BJ (cell line): ENCODE data around the gene MKX. TPM values are rescaled to one million over a fixed set of nuclear protein-coding genes. Genes with fewer than 3 reads are reported as not detected.

Experiments used
- CTCF ChIA-PET: fragments of 350-600 bp; formaldehyde crosslinking; extraction: SDS; loops from one replicate; lab custom pipeline; 2021; ENCODE audit warnings: antibody characterized with exemption, inconsistent platforms; lab: Yijun Ruan, JAX
- POLR2A ChIA-PET: fragments of 300-600 bp; sonication (Branson Sonifier 250); formaldehyde crosslinking; extraction: SDS; loops from one replicate; lab custom pipeline; 2021; ENCODE audit warnings: antibody characterized with exemption; lab: Charles Lee
- DNase-seq: peaks from one replicate; pipeline ENCODE4 v3.0.0-alpha.2; 2011; ENCODE audit warnings: low read depth
- H3K27me3 ChIP-seq: 2 replicates; pipeline ENCODE4 v1.6.0; 2011; ENCODE audit warnings: low read length; ENCODE audit not compliant: control insufficient read depth, insufficient read depth
- H3K36me3 ChIP-seq: 2 replicates; pipeline ENCODE4 v1.5.1; 2011; ENCODE audit warnings: low read length; ENCODE audit not compliant: control insufficient read depth, insufficient read depth
- H3K4me3 ChIP-seq: 2 replicates; pipeline ENCODE4 v1.5.1; 2011; ENCODE audit warnings: low read depth, mild to moderate bottlenecking, control low read depth, low read length
- polyA plus RNA-seq: library from polyadenylated mRNA; depleted of rRNA; stranded (reverse); fragments of >200 nt; gene quantifications from 2 replicates; pipeline ENCODE4 v1.2.3, GENCODE V29; 2011
- TF ChIP-seq, protein P1 (sequence below): IDR thresholded peaks from 2 replicates; pipeline ENCODE4 v1.5.1; 2011; ENCODE audit warnings: low read depth, mild to moderate bottlenecking, control low read depth, inconsistent platforms, low read length, moderate library complexity; ENCODE audit not compliant: insufficient read depth

MKX gene
- polyA plus RNA-seq, 1 experiment = 68.1 TPM

DNA sequence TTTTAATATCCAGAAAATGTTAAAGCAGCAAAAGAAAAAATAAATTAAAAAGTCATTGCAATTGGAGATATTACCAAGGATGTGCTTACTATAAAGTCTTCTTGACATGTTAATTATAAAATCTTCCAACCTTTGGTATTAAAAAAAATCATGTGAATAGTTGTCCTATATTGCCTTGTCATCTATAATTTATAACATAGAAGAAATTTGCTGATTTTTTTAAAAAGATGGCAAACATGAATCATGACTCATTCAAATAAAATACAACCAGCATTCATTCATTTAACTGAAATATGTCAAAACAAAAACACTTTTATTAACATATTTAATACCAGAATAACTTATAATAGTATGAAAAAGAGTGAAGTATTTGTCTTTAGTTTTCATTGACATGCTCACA lies 72.6 kb downstream of the MKX start:
- ChIA-PET POLR2A (no interaction called here), CTCF (interaction anchor here (0.7 kb wide), 1 partner anchor 20 kb away, joined by 3 read pairs; no protein-coding TSS in a partner anchor)
- TF ChIP-seq, protein P1, sequence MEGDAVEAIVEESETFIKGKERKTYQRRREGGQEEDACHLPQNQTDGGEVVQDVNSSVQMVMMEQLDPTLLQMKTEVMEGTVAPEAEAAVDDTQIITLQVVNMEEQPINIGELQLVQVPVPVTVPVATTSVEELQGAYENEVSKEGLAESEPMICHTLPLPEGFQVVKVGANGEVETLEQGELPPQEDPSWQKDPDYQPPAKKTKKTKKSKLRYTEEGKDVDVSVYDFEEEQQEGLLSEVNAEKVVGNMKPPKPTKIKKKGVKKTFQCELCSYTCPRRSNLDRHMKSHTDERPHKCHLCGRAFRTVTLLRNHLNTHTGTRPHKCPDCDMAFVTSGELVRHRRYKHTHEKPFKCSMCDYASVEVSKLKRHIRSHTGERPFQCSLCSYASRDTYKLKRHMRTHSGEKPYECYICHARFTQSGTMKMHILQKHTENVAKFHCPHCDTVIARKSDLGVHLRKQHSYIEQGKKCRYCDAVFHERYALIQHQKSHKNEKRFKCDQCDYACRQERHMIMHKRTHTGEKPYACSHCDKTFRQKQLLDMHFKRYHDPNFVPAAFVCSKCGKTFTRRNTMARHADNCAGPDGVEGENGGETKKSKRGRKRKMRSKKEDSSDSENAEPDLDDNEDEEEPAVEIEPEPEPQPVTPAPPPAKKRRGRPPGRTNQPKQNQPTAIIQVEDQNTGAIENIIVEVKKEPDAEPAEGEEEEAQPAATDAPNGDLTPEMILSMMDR = no peak

GRCh38 chr10:27671821-27672220 lies 73.8 kb downstream of the MKX start:
- Histone ChIP-seq H3K4me3 (no peak overlapping the region), H3K27me3 (no peaks in the 10 kb centered on the region), H3K36me3 (peaks cover 8% of the 10 kb centered on the region)
- POLR2A ChIA-PET = no interaction called here
- DNase-seq = no peak
- TF ChIP-seq, protein P1 = no peak
- CTCF ChIA-PET = no interaction called here

More for the DNA sequence above, 72.6 kb downstream of the MKX start:
- Histone ChIP-seq H3K27me3 (no peaks in the 10 kb centered on the region), H3K36me3 (peaks cover 10% of the 10 kb centered on the region), H3K4me3 (no peak overlapping the region)
- DNase-seq = no peak

DNA sequence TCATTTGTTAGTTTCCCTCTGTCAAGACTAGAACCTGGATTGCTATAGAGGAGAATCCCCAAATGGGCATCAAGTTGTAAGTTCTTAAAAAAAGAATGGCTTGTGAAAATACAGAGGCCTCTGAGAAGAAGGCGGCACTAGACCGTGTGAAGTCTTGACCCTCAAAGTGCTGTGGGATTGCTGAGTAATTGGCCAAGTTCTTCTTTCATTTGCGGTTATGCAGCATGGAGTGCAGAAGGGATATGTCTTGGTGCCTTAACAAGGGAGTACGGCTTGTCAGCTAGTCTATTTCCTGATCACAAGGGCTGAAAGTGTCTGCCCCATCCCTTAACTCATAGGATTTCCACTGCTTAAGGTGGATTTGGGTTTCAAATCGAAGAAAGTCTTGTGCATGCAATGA lies 81.2 kb downstream of the MKX start:
- POLR2A ChIA-PET = no interaction called here
- TF ChIP-seq, protein P1 = no peak

DNA sequence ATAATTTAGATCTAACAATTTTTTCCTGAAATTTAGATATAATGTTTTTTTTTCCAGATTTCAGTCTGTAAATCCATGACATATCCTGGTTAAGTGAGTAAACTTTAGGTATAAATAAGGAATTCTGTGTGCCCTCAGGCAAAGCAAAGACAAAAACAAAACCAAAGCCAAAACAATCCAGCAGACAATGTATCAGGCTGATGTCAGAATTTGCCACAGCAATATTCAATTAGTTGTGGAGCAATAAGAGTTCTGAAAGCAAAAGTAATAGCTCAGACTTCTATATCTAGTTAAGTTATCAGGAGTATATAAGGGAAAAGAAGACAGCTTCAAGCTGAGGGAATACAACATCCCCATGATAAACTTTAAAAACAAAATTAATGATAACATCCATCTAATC lies 82.0 kb downstream of the MKX start:
- DNase-seq = no peak
- H3K4me3 ChIP-seq = no peak overlapping the region
- H3K36me3 ChIP-seq = no peaks in the 10 kb centered on the region; the same call in 1 of the 2 replicates
- POLR2A ChIA-PET = no interaction called here
- TF ChIP-seq, protein P1 = no peak
- CTCF ChIA-PET = interaction anchor here (1.4 kb wide), 1 partner anchor 473 kb away, joined by 3 read pairs; no protein-coding TSS in a partner anchor
- H3K27me3 ChIP-seq = no peaks in the 10 kb centered on the region

More for the DNA sequence above, 81.2 kb downstream of the MKX start:
- DNase-seq = no peak
- CTCF ChIA-PET = no interaction called here
- no peak overlapping the region for H3K4me3 ChIP-seq
- H3K36me3 ChIP-seq = no peaks in the 10 kb centered on the region; the same call in 1 of the 2 replicates
- H3K27me3 ChIP-seq = no peaks in the 10 kb centered on the region

GRCh38 chr10:27661514-27662286 lies 83.9 kb downstream of the MKX start:
- DNase-seq = no peak
- H3K4me3 ChIP-seq = no peak overlapping the region
- no peaks in the 10 kb centered on the region; the same call in 1 of the 2 replicates for H3K36me3 ChIP-seq
- CTCF ChIA-PET = interaction anchor here (0.8 to 1.2 kb wide), 3 partner anchors 12 to 41 kb away, joined by 3 to 4 read pairs (median 3); no protein-coding TSS in a partner anchor
- POLR2A ChIA-PET = no interaction called here
- no peaks in the 10 kb centered on the region for H3K27me3 ChIP-seq
- TF ChIP-seq, protein P1 = no peak
